ENCODE measurements around the gene IL10RA.

IL10RA gene

DNA sequence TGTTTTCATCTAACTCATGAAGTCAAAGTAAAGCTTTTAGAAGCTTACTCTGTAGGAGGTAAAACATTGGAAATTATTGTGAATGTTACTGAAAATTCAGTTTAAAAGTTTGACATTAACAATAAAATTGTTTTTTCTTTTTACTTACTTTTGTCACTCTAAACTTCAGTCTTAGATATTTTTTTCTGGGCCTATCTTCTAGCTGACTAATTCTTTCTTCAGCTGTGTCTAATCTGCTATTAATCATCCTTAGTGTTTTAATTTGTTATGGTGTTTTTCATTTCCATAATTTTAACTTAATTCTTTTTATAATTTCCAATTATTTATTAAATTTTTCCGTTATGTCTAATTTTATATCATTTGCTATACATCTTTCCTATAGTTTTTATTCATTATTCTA is 35.0 kb downstream of the IL10RA start:
- Histone ChIP-seq H2AFZ (no peak overlapping the region), H3K9ac (no peak overlapping the region), H3K4me2 (ENCODE audit: low read length) (no peak overlapping the region), H3K9me3 (ENCODE audit: control insufficient read depth, low read length) (no peaks in the 10 kb centered on the region), H3K36me3 (ENCODE audit: control insufficient read depth, insufficient read depth, low read length) (no peaks in the 10 kb centered on the region), H3K27me3 (ENCODE audit: control insufficient read depth, insufficient read depth, low read length) (no peaks in the 10 kb centered on the region), H3K79me2 (no peaks in the 10 kb centered on the region), H3K4me1 (no peaks in the 10 kb centered on the region), H3K4me3 (ENCODE audit: low read depth, low read length) (no peak overlapping the region), H3K27ac (no peak overlapping the region)
- TF ChIP-seq, protein P1, sequence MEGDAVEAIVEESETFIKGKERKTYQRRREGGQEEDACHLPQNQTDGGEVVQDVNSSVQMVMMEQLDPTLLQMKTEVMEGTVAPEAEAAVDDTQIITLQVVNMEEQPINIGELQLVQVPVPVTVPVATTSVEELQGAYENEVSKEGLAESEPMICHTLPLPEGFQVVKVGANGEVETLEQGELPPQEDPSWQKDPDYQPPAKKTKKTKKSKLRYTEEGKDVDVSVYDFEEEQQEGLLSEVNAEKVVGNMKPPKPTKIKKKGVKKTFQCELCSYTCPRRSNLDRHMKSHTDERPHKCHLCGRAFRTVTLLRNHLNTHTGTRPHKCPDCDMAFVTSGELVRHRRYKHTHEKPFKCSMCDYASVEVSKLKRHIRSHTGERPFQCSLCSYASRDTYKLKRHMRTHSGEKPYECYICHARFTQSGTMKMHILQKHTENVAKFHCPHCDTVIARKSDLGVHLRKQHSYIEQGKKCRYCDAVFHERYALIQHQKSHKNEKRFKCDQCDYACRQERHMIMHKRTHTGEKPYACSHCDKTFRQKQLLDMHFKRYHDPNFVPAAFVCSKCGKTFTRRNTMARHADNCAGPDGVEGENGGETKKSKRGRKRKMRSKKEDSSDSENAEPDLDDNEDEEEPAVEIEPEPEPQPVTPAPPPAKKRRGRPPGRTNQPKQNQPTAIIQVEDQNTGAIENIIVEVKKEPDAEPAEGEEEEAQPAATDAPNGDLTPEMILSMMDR (IDR thresholded peaks at IDR 0.05), result no peak

GRCh38 chr11:118027694-118028093 is 41.5 kb downstream of the IL10RA start:
- H3K27me3 ChIP-seq (ENCODE audit: control insufficient read depth, insufficient read depth, low read length), result no peaks in the 10 kb centered on the region
- H3K36me3 ChIP-seq (ENCODE audit: control insufficient read depth, insufficient read depth, low read length), result no peaks in the 10 kb centered on the region
- H3K9ac ChIP-seq, result no peak overlapping the region
- H2AFZ ChIP-seq, result no peak overlapping the region
- no peak overlapping the region for H3K4me3 ChIP-seq (ENCODE audit: low read depth, low read length)
- no peaks in the 10 kb centered on the region for H3K79me2 ChIP-seq
- TF ChIP-seq, protein P1 (IDR thresholded peaks at IDR 0.05), result no peak
- no peaks in the 10 kb centered on the region for H3K4me1 ChIP-seq
- no peaks in the 10 kb centered on the region for H3K9me3 ChIP-seq (ENCODE audit: control insufficient read depth, low read length)
- no peak overlapping the region for H3K27ac ChIP-seq
- H3K4me2 ChIP-seq (ENCODE audit: low read length), result no peak overlapping the region

DNA sequence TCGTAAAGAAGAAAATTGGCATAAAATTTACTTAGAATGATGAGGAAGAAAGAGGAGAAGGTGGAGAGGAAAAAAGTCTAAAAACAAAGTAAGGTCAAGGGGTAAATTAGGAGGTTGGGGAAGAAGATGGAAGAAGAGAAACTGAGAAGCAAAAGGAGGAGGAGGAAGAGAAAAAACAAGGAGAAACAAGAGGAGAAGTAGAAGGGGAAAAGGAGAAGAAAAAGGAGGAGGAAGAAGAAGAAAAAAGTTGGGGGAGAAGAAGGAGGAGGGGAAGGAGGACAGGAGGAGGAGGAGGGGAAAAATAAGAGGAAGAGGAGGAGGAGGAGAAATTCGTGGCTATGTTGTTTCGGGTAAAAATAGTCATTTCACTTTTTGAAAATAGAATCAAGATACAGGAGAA is 42.4 kb downstream of the IL10RA start:
- no peak overlapping the region for H3K4me3 ChIP-seq (ENCODE audit: low read depth, low read length)
- no peaks in the 10 kb centered on the region for H3K4me1 ChIP-seq
- no peak overlapping the region for H3K9ac ChIP-seq
- no peak overlapping the region for H3K4me2 ChIP-seq (ENCODE audit: low read length)
- H3K79me2 ChIP-seq, result no peaks in the 10 kb centered on the region
- H3K27me3 ChIP-seq (ENCODE audit: control insufficient read depth, insufficient read depth, low read length), result no peaks in the 10 kb centered on the region
- no peaks in the 10 kb centered on the region for H3K36me3 ChIP-seq (ENCODE audit: control insufficient read depth, insufficient read depth, low read length)
- no peaks in the 10 kb centered on the region for H3K9me3 ChIP-seq (ENCODE audit: control insufficient read depth, low read length)
- TF ChIP-seq, protein P1 (IDR thresholded peaks at IDR 0.05), result no peak
- H2AFZ ChIP-seq, result no peak overlapping the region
- H3K27ac ChIP-seq, result no peak overlapping the region

GRCh38 chr11:118033443-118033842 is 47.2 kb downstream of the IL10RA start:
- Histone ChIP-seq H2AFZ (no peak overlapping the region), H3K27me3 (ENCODE audit: control insufficient read depth, insufficient read depth, low read length) (no peaks in the 10 kb centered on the region), H3K9ac (no peak overlapping the region), H3K27ac (no peak overlapping the region), H3K36me3 (ENCODE audit: control insufficient read depth, insufficient read depth, low read length) (no peaks in the 10 kb centered on the region), H3K4me3 (ENCODE audit: low read depth, low read length) (no peak overlapping the region), H3K9me3 (ENCODE audit: control insufficient read depth, low read length) (no peaks in the 10 kb centered on the region), H3K4me1 (no peaks in the 10 kb centered on the region), H3K4me2 (ENCODE audit: low read length) (no peak overlapping the region), H3K79me2 (no peaks in the 10 kb centered on the region)
- TF ChIP-seq, protein P1 (IDR thresholded peaks at IDR 0.05), result no peak

GRCh38 chr11:118042141-118042540 is 55.9 kb downstream of the IL10RA start:
- no peak overlapping the region for H3K4me3 ChIP-seq (ENCODE audit: low read depth, low read length)
- TF ChIP-seq, protein P1 (IDR thresholded peaks at IDR 0.05), result no peak

More at GRCh38 chr11:118042141-118042540, 55.9 kb downstream of the IL10RA start:
- Histone ChIP-seq H3K27ac (no peak overlapping the region), H3K36me3 (ENCODE audit: control insufficient read depth, insufficient read depth, low read length) (no peaks in the 10 kb centered on the region), H3K27me3 (ENCODE audit: control insufficient read depth, insufficient read depth, low read length) (no peaks in the 10 kb centered on the region), H3K4me2 (ENCODE audit: low read length) (no peak overlapping the region), H3K9ac (no peak overlapping the region), H3K4me1 (no peaks in the 10 kb centered on the region), H2AFZ (no peak overlapping the region), H3K79me2 (no peaks in the 10 kb centered on the region), H3K9me3 (ENCODE audit: control insufficient read depth, low read length) (no peaks in the 10 kb centered on the region)
